Measurements from ENCODE around the gene TPPP2. TPM values are rescaled to one million over a fixed set of nuclear protein-coding genes. Genes with fewer than 3 reads are reported as not detected.

The TPPP2 gene
- total RNA-seq, 2 experiments from 2014 or later, result not detected

DNA sequence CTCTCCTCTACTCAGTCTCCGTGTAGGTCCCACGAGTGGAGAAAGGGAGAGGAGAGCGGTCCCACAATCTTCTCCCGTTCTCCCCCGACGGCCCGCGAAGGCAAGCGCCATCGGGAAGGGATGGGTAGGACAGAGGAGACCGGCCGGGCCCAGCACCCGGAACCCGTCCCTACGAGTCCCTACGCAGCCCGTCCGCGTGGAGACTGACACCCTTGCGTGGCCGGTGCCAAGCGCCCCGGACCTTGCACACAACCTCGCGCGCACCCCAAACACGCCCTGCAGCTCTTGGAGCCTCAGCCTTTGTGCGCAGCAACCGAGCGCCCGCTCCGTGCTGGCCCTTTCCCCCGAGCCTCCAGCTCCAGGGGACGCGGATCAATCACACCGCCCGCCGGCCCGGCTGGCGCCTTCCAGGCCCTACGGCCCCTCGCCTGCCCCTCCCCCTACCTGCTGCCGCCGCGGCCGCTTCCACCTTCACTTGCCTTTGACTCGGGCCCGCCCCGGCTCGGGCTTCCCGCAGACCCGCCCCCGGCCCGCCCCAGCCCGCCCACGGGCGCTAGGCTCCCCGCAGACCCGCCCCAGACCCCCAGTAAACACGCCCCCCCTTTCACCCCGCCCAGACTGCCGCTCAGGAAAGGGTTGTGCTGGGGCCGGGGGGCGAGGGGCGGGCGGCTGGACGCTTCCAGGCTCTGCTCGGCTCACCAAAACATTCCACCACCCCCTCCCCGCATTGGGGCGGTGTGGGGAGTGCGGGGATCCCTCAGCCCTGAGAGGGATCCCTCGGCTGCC is 5.2 kb upstream of the TPPP2 start, which contains the start of gene NDRG2:
Gene NDRG2, minus strand, starts transcription at position 477 of the 786 bp plus-strand sequence. CDS start 1,746 bp downstream, outside the sequence.
- peak; percentile 80 for DNase-seq
- Mint-ChIP-seq H3K9me3 (ENCODE audit: low read depth) (no peaks in the 10 kb centered on the region), H3K27me3 (peaks cover 2% of the 10 kb centered on the region), H3K4me3 (peak within 1 kb of the TSS; percentile 73), H3K4me1 (peaks cover 16% of the 10 kb centered on the region), H3K27ac (peak within 1 kb of the TSS; percentile 55), H3K36me3 (ENCODE audit: low read depth) (no peaks in the 10 kb centered on the region)
- peak; percentile 74 for ATAC-seq
- CTCF ChIA-PET, result interaction anchor here (0.6 to 13.8 kb wide), 5 partner anchors 10 to 151 kb away, joined by 3 to 183 read pairs (median 11); no protein-coding TSS in a partner anchor
- POLR2A ChIA-PET, result no interaction called here
- intact Hi-C loops (cut with DNase I, micrococcal nuclease), result loop anchor here in 1 of 2 experiments (2.0 kb wide), 1 partner anchor 46 kb away; the partner anchor contains the start of gene ARHGEF40

DNA sequence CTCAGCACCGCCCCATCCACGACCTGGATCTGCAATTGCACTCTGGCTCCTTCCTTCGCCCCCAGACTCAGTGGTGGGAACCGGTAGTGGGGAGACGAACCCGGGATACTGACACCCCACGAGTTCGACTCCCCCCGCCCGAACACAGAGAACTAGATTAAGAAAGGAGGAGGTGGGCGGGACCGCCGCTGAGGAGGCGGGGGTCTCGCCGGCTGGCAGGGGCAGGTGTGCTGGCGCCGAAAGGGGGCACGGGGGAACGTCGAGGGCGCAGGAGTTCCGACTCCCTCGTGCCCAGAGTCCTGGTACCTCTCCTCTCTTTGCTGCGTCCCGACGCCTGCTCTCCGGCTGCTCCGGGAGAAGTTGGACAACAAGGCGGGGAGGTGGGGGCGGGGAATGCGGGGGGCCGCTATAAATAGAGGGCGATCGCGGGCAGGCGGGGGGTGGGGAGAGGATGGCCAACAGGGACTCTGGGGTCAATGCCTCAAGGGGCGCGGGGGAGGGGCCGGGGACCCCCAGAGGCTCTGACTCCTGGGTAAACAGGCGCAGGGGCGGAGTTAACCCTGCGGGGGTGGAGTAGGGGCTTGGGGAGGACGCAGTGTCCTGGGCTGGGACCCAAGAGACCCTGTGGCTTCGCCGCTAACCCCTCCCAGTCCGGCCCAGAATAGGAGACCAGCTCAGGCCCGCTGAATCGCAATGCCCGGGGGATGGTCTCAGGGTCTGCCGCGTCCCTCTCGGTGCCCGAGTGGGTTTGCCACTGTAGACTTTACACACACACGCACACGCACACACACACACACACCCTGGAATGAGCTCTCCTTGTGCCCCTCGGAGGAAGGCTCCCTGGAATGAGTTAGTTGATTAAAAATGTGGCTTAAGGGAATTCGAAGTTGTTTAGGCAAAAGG is 4.4 kb upstream of the TPPP2 start:
- intact Hi-C loops (cut with DNase I, micrococcal nuclease), result loop anchor here in 1 of 2 experiments (2.0 kb wide), 1 partner anchor 45 kb away; the partner anchor contains the start of gene ARHGEF40
- Mint-ChIP-seq H3K4me3 (peak overlapping the region; percentile 73), H3K9me3 (ENCODE audit: low read depth) (no peaks in the 10 kb centered on the region)

DNA sequence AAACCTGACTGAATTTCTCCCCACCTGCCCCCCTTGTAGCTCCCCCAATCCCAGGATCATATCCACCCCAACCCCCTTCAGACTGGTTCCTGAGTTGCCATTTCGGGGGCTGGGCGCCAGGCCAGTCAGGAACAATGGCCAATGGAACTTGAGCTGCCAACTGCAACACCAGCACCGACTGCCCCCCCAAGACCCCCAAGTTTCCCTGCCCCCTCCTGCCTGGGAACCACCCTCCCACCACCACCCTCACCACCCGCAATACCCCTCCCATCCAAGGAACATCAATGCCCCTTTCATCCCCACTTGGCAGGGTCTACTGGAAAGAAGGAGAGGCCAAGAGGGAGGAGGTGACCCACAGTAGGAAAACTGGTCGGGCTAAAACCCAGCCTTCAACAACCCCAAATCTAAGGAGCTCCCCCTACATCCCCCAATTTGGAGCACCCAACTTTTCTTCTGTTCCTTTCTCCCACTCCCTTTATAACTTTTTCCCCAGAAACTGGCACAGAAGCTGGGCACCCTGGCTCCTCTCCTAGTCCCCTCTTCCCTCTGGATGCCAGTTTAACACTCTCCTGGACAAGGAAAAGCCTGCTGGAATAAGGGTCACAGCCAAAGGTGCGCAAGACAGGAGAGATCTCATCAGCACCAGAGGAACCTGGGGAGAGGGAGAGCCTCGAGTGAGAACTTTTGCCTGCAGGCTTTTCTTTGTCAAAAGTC is 3.6 kb upstream of the TPPP2 start:
- Mint-ChIP-seq H3K4me3 (no peak overlapping the region), H3K9me3 (ENCODE audit: low read depth) (no peaks in the 10 kb centered on the region), H3K27ac (no peak overlapping the region), H3K4me1 (peaks cover 16% of the 10 kb centered on the region), H3K36me3 (ENCODE audit: low read depth) (no peaks in the 10 kb centered on the region), H3K27me3 (peaks cover 2% of the 10 kb centered on the region)
- DNase-seq (no peak), ATAC-seq (no peak)
- ChIA-PET CTCF (interaction anchor here (0.6 to 5.1 kb wide), 4 partner anchors 11 to 66 kb away, joined by 3 to 34 read pairs (median 4); no protein-coding TSS in a partner anchor), POLR2A (no interaction called here)
- intact Hi-C loops (cut with DNase I, micrococcal nuclease), result no loop called here

More for the DNA sequence above, 4.4 kb upstream of the TPPP2 start:
- DNase-seq, result no peak
- ChIA-PET CTCF (interaction anchor here (1.0 to 5.1 kb wide), 4 partner anchors 10 to 67 kb away, joined by 3 to 34 read pairs (median 10); no protein-coding TSS in a partner anchor), POLR2A (no interaction called here)
- Mint-ChIP-seq H3K4me1 (peaks cover 16% of the 10 kb centered on the region), H3K27ac (no peak overlapping the region), H3K36me3 (ENCODE audit: low read depth) (no peaks in the 10 kb centered on the region), H3K27me3 (peaks cover 2% of the 10 kb centered on the region)
- ATAC-seq, result no peak

DNA sequence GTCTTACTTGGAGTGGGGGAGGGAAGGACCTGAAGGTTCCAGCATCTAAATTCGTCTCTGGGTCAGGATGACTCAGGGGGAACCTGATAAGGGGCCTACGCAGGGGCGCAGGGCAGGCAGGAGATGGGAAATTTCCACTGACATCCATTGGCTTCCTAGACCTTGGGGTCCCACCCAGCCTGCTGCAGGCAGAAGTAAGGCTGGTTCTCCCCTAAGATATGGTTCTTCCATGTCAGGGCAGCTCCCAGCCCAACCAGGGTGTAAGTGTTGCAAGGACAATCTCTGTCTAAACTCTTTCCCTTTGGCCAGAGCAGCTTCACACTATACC is 3.1 kb upstream of the TPPP2 start:
- Mint-ChIP-seq H3K27ac (no peak overlapping the region), H3K4me1 (peaks cover 16% of the 10 kb centered on the region), H3K9me3 (ENCODE audit: low read depth) (no peaks in the 10 kb centered on the region), H3K4me3 (no peak overlapping the region), H3K27me3 (peaks cover 2% of the 10 kb centered on the region), H3K36me3 (ENCODE audit: low read depth) (no peaks in the 10 kb centered on the region)
- intact Hi-C loops (cut with DNase I, micrococcal nuclease), result no loop called here
- ATAC-seq, result no peak
- CTCF ChIA-PET, result interaction anchor here (0.6 to 5.1 kb wide), 4 partner anchors 11 to 65 kb away, joined by 3 to 34 read pairs (median 4); no protein-coding TSS in a partner anchor
- DNase-seq, result no peak
- POLR2A ChIA-PET, result no interaction called here

DNA sequence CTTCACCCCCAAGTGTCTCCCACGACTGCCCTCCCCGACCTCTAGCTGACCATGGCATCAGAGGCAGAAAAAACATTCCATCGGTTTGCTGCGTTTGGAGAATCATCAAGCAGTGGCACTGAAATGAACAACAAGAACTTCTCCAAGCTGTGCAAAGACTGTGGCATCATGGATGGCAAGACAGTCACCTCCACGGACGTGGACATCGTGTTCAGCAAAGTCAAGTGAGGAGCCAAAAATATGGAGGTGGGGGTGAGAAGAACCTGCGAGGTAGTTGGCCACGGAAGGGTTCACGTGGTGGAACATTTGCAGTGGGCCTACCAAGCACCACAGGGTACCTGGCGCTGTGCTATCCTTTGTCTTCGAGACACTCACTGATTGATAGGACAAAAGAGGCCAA is 514 bp downstream of the TPPP2 start:
- ChIA-PET CTCF (interaction anchor here (1.0 to 5.1 kb wide), 3 partner anchors 15 to 72 kb away, joined by 3 to 34 read pairs (median 22); no protein-coding TSS in a partner anchor), POLR2A (no interaction called here)
- intact Hi-C loops (cut with DNase I, micrococcal nuclease), result no loop called here

DNA sequence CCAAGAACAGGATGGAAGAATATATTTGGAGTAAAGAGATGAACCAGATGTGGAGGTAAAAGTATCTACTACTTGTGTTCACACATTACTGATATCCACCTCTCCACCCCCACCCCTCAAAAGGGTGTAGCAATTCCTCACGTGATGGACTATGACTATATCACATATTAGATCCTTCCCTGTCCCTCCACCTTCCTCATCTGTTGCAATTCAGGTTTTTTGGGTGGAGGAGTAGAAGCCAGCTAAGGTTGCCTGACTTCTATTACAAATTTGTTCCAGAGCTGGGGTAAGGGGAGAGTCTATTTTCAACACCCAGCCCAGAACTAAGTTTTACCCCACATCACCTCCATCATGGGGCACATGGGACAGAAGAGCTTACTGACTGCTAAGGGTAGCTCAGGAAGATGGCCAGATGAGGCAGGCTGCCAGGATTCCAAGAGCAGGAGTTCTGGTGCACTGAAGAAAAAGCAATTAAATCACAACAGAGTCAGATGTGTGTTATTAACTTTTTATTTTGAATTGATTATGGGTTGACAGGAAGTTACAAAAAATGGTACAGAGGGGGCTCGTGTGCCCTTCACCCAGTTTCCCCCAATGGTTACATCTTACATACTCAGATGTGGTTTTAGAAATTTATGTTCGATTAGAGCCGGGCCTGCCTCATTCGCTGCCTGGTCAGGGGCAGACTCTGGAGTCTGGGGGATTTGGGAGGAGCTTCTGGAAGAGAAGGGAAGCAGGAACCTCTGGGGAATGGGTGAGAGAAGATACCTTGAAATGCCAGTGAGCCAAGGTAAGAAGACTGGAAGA is 2.5 kb downstream of the TPPP2 start:
- CTCF ChIA-PET, result interaction anchor here (0.6 to 3.1 kb wide), 7 partner anchors 9 to 565 kb away, joined by 3 to 22 read pairs (median 4); no protein-coding TSS in a partner anchor

More for the DNA sequence above, 514 bp downstream of the TPPP2 start:
- DNase-seq (no peak), ATAC-seq (no peak)
- H3K36me3 Mint-ChIP-seq (ENCODE audit: low read depth), result no peaks in the 10 kb centered on the region
- no peak overlapping the region for H3K4me3 Mint-ChIP-seq
- H3K27me3 Mint-ChIP-seq, result no peaks in the 10 kb centered on the region
- H3K27ac Mint-ChIP-seq, result no peak overlapping the region
- no peaks in the 10 kb centered on the region for H3K9me3 Mint-ChIP-seq (ENCODE audit: low read depth)
- no peaks in the 10 kb centered on the region for H3K4me1 Mint-ChIP-seq

DNA sequence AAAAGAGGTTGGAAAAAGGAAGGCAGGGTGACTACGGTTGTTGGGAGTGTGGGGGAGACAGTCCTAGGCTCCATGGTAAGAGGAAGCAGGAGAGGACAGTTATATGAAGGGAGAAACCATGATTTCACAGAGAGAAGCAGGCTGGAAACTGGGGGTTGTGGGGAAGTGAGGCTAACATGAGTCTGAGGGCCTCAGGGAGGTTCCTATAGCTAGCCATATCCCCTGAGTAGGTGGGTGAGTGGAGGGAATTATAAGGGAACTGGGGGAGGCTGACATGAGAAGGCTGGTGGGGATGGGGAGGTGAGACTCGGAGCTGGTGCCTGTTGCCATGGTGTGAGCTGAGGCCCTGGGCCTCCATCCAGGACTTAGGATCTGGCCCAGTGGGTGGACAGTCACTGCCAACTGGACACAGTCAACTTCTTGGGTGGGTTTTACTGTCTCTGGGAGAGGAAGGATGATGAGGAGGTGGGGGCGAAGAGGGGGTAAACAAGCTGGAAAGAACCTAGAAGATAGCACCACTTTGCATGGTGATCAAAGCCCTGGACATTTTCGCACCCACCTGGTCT is 3.2 kb downstream of the TPPP2 start:
- intact Hi-C loops (cut with DNase I, micrococcal nuclease), result no loop called here
- H3K27me3 Mint-ChIP-seq, result no peaks in the 10 kb centered on the region
- H3K9me3 Mint-ChIP-seq (ENCODE audit: low read depth), result no peaks in the 10 kb centered on the region
- DNase-seq (no peak), ATAC-seq (no peak)
- H3K27ac Mint-ChIP-seq, result no peak overlapping the region
- no peaks in the 10 kb centered on the region for H3K4me1 Mint-ChIP-seq
- CTCF ChIA-PET, result interaction anchor here (0.6 to 3.1 kb wide), 7 partner anchors 8 to 564 kb away, joined by 3 to 22 read pairs (median 4); no protein-coding TSS in a partner anchor
- H3K36me3 Mint-ChIP-seq (ENCODE audit: low read depth), result no peaks in the 10 kb centered on the region
- no peak overlapping the region for H3K4me3 Mint-ChIP-seq
- POLR2A ChIA-PET, result no interaction called here

More for the DNA sequence above, 2.5 kb downstream of the TPPP2 start:
- Mint-ChIP-seq H3K27ac (no peak overlapping the region), H3K9me3 (ENCODE audit: low read depth) (no peaks in the 10 kb centered on the region), H3K4me1 (no peaks in the 10 kb centered on the region), H3K27me3 (no peaks in the 10 kb centered on the region), H3K4me3 (no peak overlapping the region), H3K36me3 (ENCODE audit: low read depth) (no peaks in the 10 kb centered on the region)
- DNase-seq, result no peak
- intact Hi-C loops (cut with DNase I, micrococcal nuclease), result no loop called here
- ATAC-seq, result no peak
- POLR2A ChIA-PET, result no interaction called here

DNA sequence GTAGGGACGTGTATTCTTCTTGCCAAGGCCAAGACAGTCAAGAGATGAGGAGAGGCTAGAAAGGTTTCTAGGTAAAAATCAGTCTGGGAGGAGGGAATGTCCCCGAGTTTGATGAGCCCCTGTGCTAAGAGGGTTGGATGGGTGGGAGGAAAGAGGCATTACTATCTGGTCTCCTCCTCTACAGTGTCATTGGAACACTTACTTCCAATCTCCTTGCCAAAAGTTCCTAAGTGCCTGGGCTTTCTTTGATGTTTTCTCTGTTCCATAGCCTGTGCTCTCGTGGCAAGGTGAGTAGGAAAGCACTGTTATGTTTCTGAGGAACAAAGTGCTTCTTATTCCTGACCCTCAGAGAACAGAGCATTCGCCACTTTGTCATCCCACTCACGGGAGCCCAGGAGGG is 4.7 kb downstream of the TPPP2 start, which contains the start of gene RNASE13:
Gene RNASE13, minus strand, starts transcription at position 101 of the 400 bp plus-strand sequence. CDS start 519 bp downstream, outside the sequence.
- Mint-ChIP-seq H3K36me3 (ENCODE audit: low read depth) (no peaks in the 10 kb centered on the region), H3K4me3 (no peak within 1 kb of the TSS), H3K4me1 (no peaks in the 10 kb centered on the region), H3K27ac (no peak within 1 kb of the TSS), H3K9me3 (ENCODE audit: low read depth) (no peaks in the 10 kb centered on the region), H3K27me3 (no peaks in the 10 kb centered on the region)
- ATAC-seq, result no peak
- ChIA-PET CTCF (interaction anchor here (1.3 to 3.0 kb wide), 3 partner anchors 13 to 58 kb away, joined by 3 to 17 read pairs (median 8); no protein-coding TSS in a partner anchor), POLR2A (interaction anchor here (0.6 kb wide), 1 partner anchor 64 kb away, joined by 5 read pairs; no protein-coding TSS in a partner anchor)
- no peak for DNase-seq
- intact Hi-C loops (cut with DNase I, micrococcal nuclease), result no loop called here

DNA sequence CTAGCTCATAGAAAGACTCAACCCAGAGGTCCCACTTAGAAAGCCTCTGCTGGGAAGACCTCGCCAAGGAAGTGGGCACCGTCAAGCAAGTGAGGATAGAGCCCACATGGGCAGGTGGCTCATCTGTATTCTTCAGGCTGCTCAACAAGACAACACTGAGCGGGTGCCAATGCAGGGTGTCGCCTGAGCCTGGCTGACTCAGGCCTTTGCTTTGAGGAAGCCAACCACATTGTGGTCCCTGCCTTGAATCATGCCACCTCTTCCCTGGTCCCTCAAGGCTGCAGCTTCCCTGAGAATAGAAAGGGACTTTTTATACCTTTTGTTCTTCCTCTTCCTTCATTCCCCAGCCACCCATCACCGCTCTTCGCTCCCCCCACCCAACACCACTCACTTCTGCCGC is 6.7 kb downstream of the TPPP2 start:
- no peaks in the 10 kb centered on the region for H3K9me3 Mint-ChIP-seq (ENCODE audit: low read depth)
- H3K4me1 Mint-ChIP-seq, result no peaks in the 10 kb centered on the region
- ChIA-PET CTCF (interaction anchor here (1.2 to 3.0 kb wide), 3 partner anchors 22 to 28 kb away, joined by 3 to 17 read pairs (median 3); no protein-coding TSS in a partner anchor), POLR2A (interaction anchor here (0.6 kb wide), 2 partner anchors 9 to 450 kb away, joined by 3 read pairs; no protein-coding TSS in a partner anchor)
- no peaks in the 10 kb centered on the region for H3K36me3 Mint-ChIP-seq (ENCODE audit: low read depth)
- ATAC-seq (peak; percentile 47), DNase-seq (peak; percentile 11)
- H3K27me3 Mint-ChIP-seq, result no peaks in the 10 kb centered on the region
- no peak overlapping the region for H3K4me3 Mint-ChIP-seq
- no peak overlapping the region for H3K27ac Mint-ChIP-seq
- intact Hi-C loops (cut with DNase I, micrococcal nuclease), result loop anchor here in 1 of 2 experiments (1.0 kb wide), 1 partner anchor 21 kb away; no protein-coding TSS in a partner anchor

Data from activated CD4-positive, alpha-beta T cell treated with anti-CD3 and anti-CD28 coated beads for 36 hours (primary cell).